GM18873 (cell line): ENCODE data around the gene ALKBH6.
"Not testable (repeated sequence)": the region's sequence is repeated elsewhere in the genome, so short reads cannot be mapped to it uniquely, and the experiment has no call there.

Experiments
- ATAC-seq: cut with Tn5 transposase; IDR thresholded peaks from one replicate; pipeline ENCODE4 v1.9.1; 2021; ENCODE audit warnings: mild to moderate bottlenecking, moderate library complexity, moderate number of reproducible peaks; ENCODE audit not compliant: unreplicated experiment, low FRiP score

Gene ALKBH6

GRCh38 chr19:35993923-35994598 lies 20.0 kb downstream of the ALKBH6 start:
- ATAC-seq, result no peak

- ATAC-seq, result no peak
Observed at GRCh38 chr19:35992907-35993765, 20.9 kb downstream of the ALKBH6 start.

- no peak for ATAC-seq
Observed at GRCh38 chr19:35991731-35992450, 22.1 kb downstream of the ALKBH6 start.

- ATAC-seq, result no peak
Observed at GRCh38 chr19:35990771-35991730, 23.0 kb downstream of the ALKBH6 start.

GRCh38 chr19:35990156-35990555 lies 23.9 kb downstream of the ALKBH6 start:
- no peak for ATAC-seq

GRCh38 chr19:35988824-35989223 lies 25.2 kb downstream of the ALKBH6 start:
- ATAC-seq, result no peak

GRCh38 chr19:35987571-35987896 lies 26.5 kb downstream of the ALKBH6 start:
- ATAC-seq, result no peak

- no peak for ATAC-seq
Observed at GRCh38 chr19:35986664-35987570, 27.1 kb downstream of the ALKBH6 start.

- ATAC-seq, result no peak
Observed at GRCh38 chr19:35986111-35986510, 27.9 kb downstream of the ALKBH6 start.

GRCh38 chr19:35983177-35983576 lies 30.8 kb downstream of the ALKBH6 start:
- no peak for ATAC-seq

GRCh38 chr19:35980997-35981396 lies 33.0 kb downstream of the ALKBH6 start:
- not testable (repeated sequence) for ATAC-seq

- no peak for ATAC-seq
Observed at GRCh38 chr19:35978832-35979365, 35.1 kb downstream of the ALKBH6 start.

GRCh38 chr19:35978271-35978670 lies 35.7 kb downstream of the ALKBH6 start:
- ATAC-seq, result no peak

GRCh38 chr19:35977446-35978222 lies 36.4 kb downstream of the ALKBH6 start:
- ATAC-seq, result no peak

GRCh38 chr19:35975608-35976214 lies 38.3 kb downstream of the ALKBH6 start:
- ATAC-seq, result no peak

GRCh38 chr19:35973487-35973886 lies 40.5 kb downstream of the ALKBH6 start:
- ATAC-seq, result no peak

- no peak for ATAC-seq
Observed at GRCh38 chr19:35966771-35967170, 47.2 kb downstream of the ALKBH6 start.

GRCh38 chr19:35963514-35963913 lies 50.5 kb downstream of the ALKBH6 start:
- ATAC-seq, result no peak
